GM12892 (cell line): ENCODE data around the gene TAF9.
"Not testable (repeated sequence)": the region's sequence is repeated elsewhere in the genome, so short reads cannot be mapped to it uniquely, and the experiment has no call there.

Experiments
- POLR2A ChIP-seq: IDR thresholded peaks from 2 replicates; pipeline ENCODE4 v1.6.1; 2011; ENCODE audit warnings: low read depth, low read length, control low read depth
- POLR2AphosphoS5 ChIP-seq: IDR thresholded peaks from 2 replicates; pipeline ENCODE4 v1.6.1; 2011; ENCODE audit warnings: low read depth, low read length, control low read depth
- TAF1 ChIP-seq: IDR thresholded peaks from 2 replicates; pipeline ENCODE4 v1.6.1; 2011; ENCODE audit warnings: low read depth, mild to moderate bottlenecking, control low read depth, low read length, borderline replicate concordance

DNA sequence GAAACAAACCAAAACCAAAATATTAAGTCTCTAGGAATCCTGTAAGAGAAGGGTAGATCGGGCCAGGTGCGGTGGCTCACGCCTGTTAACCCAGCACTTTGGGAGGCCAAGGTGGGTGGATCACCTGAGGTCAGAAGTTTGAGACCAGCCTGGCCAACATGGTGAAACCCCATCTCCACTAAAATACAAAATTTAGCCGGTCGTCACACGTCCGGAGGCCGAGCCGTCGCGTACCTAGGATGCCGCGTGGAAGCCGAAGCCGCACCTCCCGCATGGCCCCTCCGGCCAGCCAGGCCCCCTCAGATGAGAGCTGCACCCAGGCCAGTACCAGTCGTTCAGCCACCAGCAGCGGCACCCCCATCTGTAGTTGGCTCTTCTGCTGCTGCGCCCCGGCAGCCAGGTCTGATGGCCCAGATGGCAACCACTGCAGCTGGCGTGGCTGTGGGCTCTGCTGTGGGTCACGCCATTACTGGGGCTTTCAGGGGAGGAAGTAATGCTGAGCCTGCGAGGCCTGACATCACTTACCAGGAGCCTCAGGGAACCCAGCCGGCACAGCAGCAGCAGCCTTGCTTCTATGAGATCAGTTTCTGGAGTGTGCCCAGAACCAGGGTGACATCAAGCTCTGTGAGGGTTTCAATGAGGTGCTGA is 35.5 kb downstream of the TAF9 start:
- TF ChIP-seq POLR2A, POLR2AphosphoS5, TAF1: not testable (repeated sequence)
